HepG2 (cell line): Measurements from ENCODE around the gene TMEM221. TPM values are rescaled to one million over a fixed set of nuclear protein-coding genes. Genes with fewer than 3 reads are reported as not detected.

ENCODE experiments used
- CBFB ChIP-seq: sonication (generic); formaldehyde crosslinking; IDR thresholded peaks from 2 replicates; pipeline ENCODE4 v1.4.0; 2020; ENCODE audit warnings: missing genetic modification reagents
- DNMT1 ChIP-seq: sonication (generic); formaldehyde crosslinking; IDR thresholded peaks from 2 replicates; pipeline ENCODE4 v1.5.1; 2020; ENCODE audit warnings: mild to moderate bottlenecking, missing genetic modification reagents
- NCOA2 ChIP-seq: sonication (generic); formaldehyde crosslinking; IDR thresholded peaks from 2 replicates; pipeline ENCODE4 v1.8.0; 2022; ENCODE audit warnings: inconsistent platforms
- PATZ1 ChIP-seq: sonication (generic); formaldehyde crosslinking; IDR thresholded peaks from 2 replicates; pipeline ENCODE4 v1.4.0; 2020; ENCODE audit warnings: missing genetic modification reagents
- PAXIP1 ChIP-seq: sonication (generic); formaldehyde crosslinking; conservative IDR thresholded peaks from 2 replicates; pipeline ENCODE4 v1.4.0; 2020; ENCODE audit warnings: mild to moderate bottlenecking, missing genetic modification reagents, moderate library complexity
- POLR2G ChIP-seq: fragments of 200-400 bp; formaldehyde crosslinking; IDR thresholded peaks from 2 replicates; pipeline ENCODE4 v1.6.1; 2018; ENCODE audit warnings: mild to moderate bottlenecking, low read depth, low read length, moderate library complexity
- REL ChIP-seq: sonication (generic); formaldehyde crosslinking; conservative IDR thresholded peaks from 2 replicates; pipeline ENCODE4 v1.8.0; 2022; ENCODE audit warnings: mild to moderate bottlenecking, missing genetic modification reagents, moderate library complexity
- ZFY ChIP-seq: sonication (generic); formaldehyde crosslinking; IDR thresholded peaks from 2 replicates; pipeline ENCODE4 v1.4.0; 2020; ENCODE audit warnings: missing genetic modification reagents
- ZNF138 ChIP-seq: sonication (generic); formaldehyde crosslinking; IDR thresholded peaks from 2 replicates; pipeline ENCODE4 v1.5.0; 2020; ENCODE audit warnings: mild to moderate bottlenecking, low read depth, missing genetic modification reagents
- ZNF318 ChIP-seq: sonication (generic); formaldehyde crosslinking; IDR thresholded peaks from 2 replicates; pipeline ENCODE4 v1.4.0; 2020; ENCODE audit warnings: mild to moderate bottlenecking, missing genetic modification reagents
- ZNF598 ChIP-seq: sonication (generic); formaldehyde crosslinking; IDR thresholded peaks from 2 replicates; pipeline ENCODE4 v1.5.1; 2020; ENCODE audit warnings: mild to moderate bottlenecking, missing genetic modification reagents, borderline replicate concordance
- polyA plus RNA-seq, 8 experiments: library from polyadenylated mRNA; depleted of rRNA in 3 of 8; stranded (reverse) in 7 of 8; unstranded in 1 of 8; fragments of >200 nt; fragmentation: Illumina TruSeq in 4 of 8; extraction: Trizol in 4 of 8; gene quantifications; 2 replicates each; pipeline versions ENCODE4 v1.2.1 to v1.2.3, GENCODE V29; 2011 to 2016; ENCODE audit warnings: low read depth in 4 of 8, missing spikeins in 1 of 8, mixed read lengths in 1 of 8; ENCODE audit not compliant: insufficient read depth in 1 of 8
- total RNA-seq, 5 experiments: library from RNA; depleted of rRNA; stranded (reverse); fragments of >200 nt; fragmentation: Illumina TruSeq; extraction: Trizol; gene quantifications; 2 replicates each; pipeline ENCODE4 v1.2.3, GENCODE V29; 2016; ENCODE audit warnings: low read depth in 1 of 5

Gene TMEM221
- total and polyA plus RNA-seq, 2 of the 13 experiments (the other 11 are each of a cell fraction or from before 2014, with no cell fraction given): 0.33 to 0.77 TPM

- peak; percentile 80 for TF ChIP-seq PATZ1 (CRISPR knock-in tag)
- no peak for TF ChIP-seq DNMT1 (CRISPR knock-in tag)
- no peak for TF ChIP-seq NCOA2 (CRISPR knock-in tag)
- no peak for TF ChIP-seq REL
- 0 out of 2 replicates have a peak, but pooled peaks have one; percentile 13 for TF ChIP-seq CBFB (CRISPR knock-in tag)
- TF ChIP-seq ZNF318: no peak
- no peak for TF ChIP-seq ZNF138
- 0 out of 2 replicates have a peak, but pooled peaks have one; percentile 16 for TF ChIP-seq ZNF598 (CRISPR knock-in tag)
- TF ChIP-seq ZFY (CRISPR knock-in tag): peak; percentile 72
- TF ChIP-seq POLR2G: peak; percentile 55; the same call in 1 of the 2 replicates
- TF ChIP-seq PAXIP1 (CRISPR knock-in tag): 0 out of 2 replicates have a peak, but pooled peaks have one; percentile 21
Measured at GRCh38 chr19:17470068-17470841, 21.8 kb upstream of the TMEM221 start, which contains the start of gene SLC27A1 (continued).
